ENCODE measurements around the gene TMEM222. TPM values are rescaled to one million over a fixed set of nuclear protein-coding genes. Genes with fewer than 3 reads are reported as not detected.
A peak's percentile ranks its signal among the peaks of the same experiment; 100 is the strongest.

The TMEM222 gene
- total RNA-seq, 1 experiment from 2014 or later: 38.3 TPM

DNA sequence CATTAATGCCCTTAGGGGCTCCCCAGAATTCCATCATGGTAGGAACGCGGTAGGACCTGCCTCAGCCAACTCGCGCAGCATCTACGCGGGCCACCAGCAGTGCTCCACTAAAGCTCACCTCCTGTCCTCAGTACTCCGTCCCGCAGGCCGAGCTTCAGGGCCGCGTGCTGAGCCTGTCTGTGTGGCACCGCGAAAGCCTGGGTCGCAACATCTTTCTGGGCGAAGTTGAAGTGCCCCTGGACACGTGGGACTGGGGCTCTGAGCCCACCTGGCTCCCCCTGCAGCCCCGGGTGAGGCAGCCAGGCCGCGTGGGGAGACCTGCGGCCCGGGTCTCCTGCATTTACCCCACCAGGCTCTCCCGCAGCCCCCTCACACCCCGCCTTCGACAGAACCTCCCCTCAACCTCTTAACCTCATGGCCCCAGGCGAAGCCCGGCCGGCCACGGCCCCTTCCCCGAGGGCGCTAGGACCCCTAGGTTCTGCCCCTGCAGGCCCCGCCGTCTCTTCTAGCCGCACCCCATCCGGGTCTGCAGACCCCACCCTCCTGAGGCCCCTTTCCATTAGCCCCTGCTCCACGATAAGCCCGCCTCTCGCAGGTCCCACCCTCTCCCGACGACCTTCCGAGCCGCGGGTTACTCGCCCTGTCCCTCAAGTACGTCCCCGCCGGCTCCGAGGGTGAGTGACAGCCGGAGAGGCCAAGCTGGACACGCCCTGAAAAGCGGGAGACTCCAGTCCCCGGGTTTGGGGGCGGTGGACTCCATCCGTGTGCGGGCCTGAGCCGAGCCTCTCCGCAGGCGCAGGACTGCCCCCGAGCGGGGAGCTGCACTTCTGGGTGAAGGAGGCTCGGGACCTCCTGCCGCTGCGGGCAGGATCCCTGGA, 28.9 kb downstream of the TMEM222 start:
- no peak overlapping the region for H3K27ac Mint-ChIP-seq (ENCODE audit: low read depth, unreplicated experiment)
- CTCF ChIA-PET: interaction anchor here (0.7 kb wide), 1 partner anchor 51 kb away, joined by 4 read pairs; no protein-coding TSS in a partner anchor
- intact Hi-C loops (cut with micrococcal nuclease): no loop called here
- H3K4me3 Mint-ChIP-seq (ENCODE audit: unreplicated experiment): no peak overlapping the region
- no peaks in the 10 kb centered on the region for H3K27me3 Mint-ChIP-seq (ENCODE audit: insufficient read depth, unreplicated experiment)
- no TSS peak for BruUV-seq (replicated peaks)
- no peak for DNase-seq (ENCODE audit: unreplicated experiment)
- TF ChIP-seq, protein P1, sequence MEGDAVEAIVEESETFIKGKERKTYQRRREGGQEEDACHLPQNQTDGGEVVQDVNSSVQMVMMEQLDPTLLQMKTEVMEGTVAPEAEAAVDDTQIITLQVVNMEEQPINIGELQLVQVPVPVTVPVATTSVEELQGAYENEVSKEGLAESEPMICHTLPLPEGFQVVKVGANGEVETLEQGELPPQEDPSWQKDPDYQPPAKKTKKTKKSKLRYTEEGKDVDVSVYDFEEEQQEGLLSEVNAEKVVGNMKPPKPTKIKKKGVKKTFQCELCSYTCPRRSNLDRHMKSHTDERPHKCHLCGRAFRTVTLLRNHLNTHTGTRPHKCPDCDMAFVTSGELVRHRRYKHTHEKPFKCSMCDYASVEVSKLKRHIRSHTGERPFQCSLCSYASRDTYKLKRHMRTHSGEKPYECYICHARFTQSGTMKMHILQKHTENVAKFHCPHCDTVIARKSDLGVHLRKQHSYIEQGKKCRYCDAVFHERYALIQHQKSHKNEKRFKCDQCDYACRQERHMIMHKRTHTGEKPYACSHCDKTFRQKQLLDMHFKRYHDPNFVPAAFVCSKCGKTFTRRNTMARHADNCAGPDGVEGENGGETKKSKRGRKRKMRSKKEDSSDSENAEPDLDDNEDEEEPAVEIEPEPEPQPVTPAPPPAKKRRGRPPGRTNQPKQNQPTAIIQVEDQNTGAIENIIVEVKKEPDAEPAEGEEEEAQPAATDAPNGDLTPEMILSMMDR (IDR thresholded peaks at IDR 0.05; ENCODE audit: unreplicated experiment): no peak
- H3K4me1 Mint-ChIP-seq (ENCODE audit: insufficient read depth, unreplicated experiment): peaks cover 18% of the 10 kb centered on the region
- H3K9me3 Mint-ChIP-seq (ENCODE audit: unreplicated experiment): no peaks in the 10 kb centered on the region
- POLR2A ChIA-PET: interaction anchor here (1.4 to 5.9 kb wide), 3 partner anchors 9 to 16 kb away, joined by 3 to 33 read pairs (median 27); partner anchors contain the start of genes MAP3K6 and SYTL1
- peaks cover 83% of the 10 kb centered on the region for H3K36me3 Mint-ChIP-seq (ENCODE audit: insufficient read depth, unreplicated experiment)

DNA sequence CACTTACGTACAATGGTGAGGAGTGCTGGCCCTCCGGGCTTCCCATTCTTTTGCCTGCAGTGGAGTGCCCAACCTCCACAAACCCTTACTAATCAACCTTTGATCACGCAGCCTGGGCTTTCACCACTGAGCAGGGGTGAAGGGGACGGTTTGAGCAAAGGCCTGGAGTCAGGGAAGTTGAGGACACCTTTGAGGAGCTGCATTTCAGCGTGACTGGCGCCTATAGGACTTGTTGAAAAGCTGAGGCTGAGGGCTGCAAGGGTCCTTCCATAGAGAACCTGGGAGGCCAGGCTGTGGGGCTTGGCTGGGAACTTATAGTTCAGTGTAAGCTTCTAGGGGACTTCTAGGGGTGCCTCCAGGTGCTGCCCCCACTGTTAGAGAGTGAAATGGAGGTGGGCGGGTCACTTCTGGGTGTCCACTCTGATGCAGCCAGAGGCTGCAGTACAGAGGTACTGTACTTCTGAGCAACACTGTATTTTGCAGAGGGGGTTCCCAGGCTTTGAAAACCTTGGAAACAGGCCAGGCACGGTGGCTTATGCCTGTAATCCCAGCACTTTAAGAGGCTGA, 29.7 kb downstream of the TMEM222 start:
- Mint-ChIP-seq H3K4me3 (ENCODE audit: unreplicated experiment) (no peak overlapping the region), H3K27ac (ENCODE audit: low read depth, unreplicated experiment) (no peak overlapping the region), H3K36me3 (ENCODE audit: insufficient read depth, unreplicated experiment) (peaks cover 84% of the 10 kb centered on the region), H3K9me3 (ENCODE audit: unreplicated experiment) (no peaks in the 10 kb centered on the region), H3K27me3 (ENCODE audit: insufficient read depth, unreplicated experiment) (no peaks in the 10 kb centered on the region), H3K4me1 (ENCODE audit: insufficient read depth, unreplicated experiment) (peaks cover 13% of the 10 kb centered on the region)
- TF ChIP-seq, protein P1 (IDR thresholded peaks at IDR 0.05; ENCODE audit: unreplicated experiment): no peak
- BruUV-seq (replicated peaks): no TSS peak
- ChIA-PET POLR2A (interaction anchor here (1.0 to 5.9 kb wide), 4 partner anchors 8 to 15 kb away, joined by 3 to 33 read pairs (median 16); partner anchors contain the start of genes MAP3K6 and SYTL1), CTCF (interaction anchor here (0.7 to 1.2 kb wide), 2 partner anchors 15 to 51 kb away, joined by 4 read pairs; partner anchors contain the start of gene MAP3K6)
- intact Hi-C loops (cut with micrococcal nuclease): no loop called here
- no peak for DNase-seq (ENCODE audit: unreplicated experiment)

DNA sequence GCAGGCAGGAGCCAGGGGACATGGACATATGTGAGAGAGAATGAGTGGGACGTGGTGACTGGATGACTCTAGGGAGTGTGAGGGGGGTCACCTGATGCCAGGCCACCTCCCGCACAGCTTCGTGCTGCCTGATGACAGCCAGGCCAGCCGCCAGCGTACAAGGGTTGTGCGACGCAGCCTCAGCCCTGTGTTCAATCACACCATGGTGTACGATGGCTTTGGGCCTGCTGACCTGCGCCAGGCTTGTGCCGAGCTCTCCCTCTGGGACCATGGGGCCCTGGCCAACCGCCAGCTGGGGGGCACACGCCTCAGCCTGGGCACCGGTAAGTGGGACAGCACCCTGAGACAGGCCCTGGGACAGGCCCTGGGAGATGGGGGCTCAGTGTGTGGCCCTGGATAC, 31.2 kb downstream of the TMEM222 start:
- TF ChIP-seq, protein P1 (IDR thresholded peaks at IDR 0.05; ENCODE audit: unreplicated experiment): no peak
- Mint-ChIP-seq H3K27me3 (ENCODE audit: insufficient read depth, unreplicated experiment) (no peaks in the 10 kb centered on the region), H3K36me3 (ENCODE audit: insufficient read depth, unreplicated experiment) (peaks cover 85% of the 10 kb centered on the region), H3K4me3 (ENCODE audit: unreplicated experiment) (no peak overlapping the region), H3K27ac (ENCODE audit: low read depth, unreplicated experiment) (peak overlapping the region; percentile 54), H3K9me3 (ENCODE audit: unreplicated experiment) (no peaks in the 10 kb centered on the region), H3K4me1 (ENCODE audit: insufficient read depth, unreplicated experiment) (peaks cover under 1% of the 10 kb centered on the region)
- DNase-seq (ENCODE audit: unreplicated experiment): no peak
- intact Hi-C loops (cut with micrococcal nuclease): no loop called here
- BruUV-seq (replicated peaks): no TSS peak
- ChIA-PET CTCF (interaction anchor here (0.6 to 2.0 kb wide), 4 partner anchors 13 to 246 kb away, joined by 3 to 12 read pairs (median 4); partner anchors contain the start of gene MAP3K6), POLR2A (interaction anchor here (0.9 to 5.9 kb wide), 4 partner anchors 9 to 53 kb away, joined by 5 to 33 read pairs (median 16); partner anchors contain the start of genes MAP3K6 and SYTL1)

DNA sequence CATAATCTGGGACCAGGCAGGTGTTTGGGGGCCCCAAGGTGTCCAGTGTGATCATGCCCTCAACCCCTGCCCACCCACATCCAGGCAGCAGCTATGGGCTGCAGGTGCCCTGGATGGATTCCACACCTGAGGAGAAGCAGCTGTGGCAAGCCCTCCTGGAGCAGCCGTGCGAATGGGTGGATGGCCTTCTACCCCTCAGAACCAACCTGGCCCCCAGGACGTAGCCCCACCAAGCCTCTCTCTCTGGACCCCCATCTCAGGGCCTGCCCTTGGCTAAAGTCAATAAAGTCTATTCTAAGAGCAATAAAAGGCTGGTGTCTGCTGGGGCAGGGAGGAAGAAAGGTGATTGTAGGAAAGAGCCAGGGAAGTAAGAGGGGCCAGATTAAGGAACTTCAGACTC, 31.7 kb downstream of the TMEM222 start:
- Mint-ChIP-seq H3K4me3 (ENCODE audit: unreplicated experiment) (no peak overlapping the region), H3K27ac (ENCODE audit: low read depth, unreplicated experiment) (peak overlapping the region; percentile 54), H3K4me1 (ENCODE audit: insufficient read depth, unreplicated experiment) (no peaks in the 10 kb centered on the region), H3K36me3 (ENCODE audit: insufficient read depth, unreplicated experiment) (peaks cover 81% of the 10 kb centered on the region), H3K27me3 (ENCODE audit: insufficient read depth, unreplicated experiment) (no peaks in the 10 kb centered on the region), H3K9me3 (ENCODE audit: unreplicated experiment) (no peaks in the 10 kb centered on the region)
- intact Hi-C loops (cut with micrococcal nuclease): no loop called here
- CTCF ChIA-PET: interaction anchor here (0.6 to 2.2 kb wide), 8 partner anchors 12 to 245 kb away, joined by 3 to 12 read pairs (median 4); partner anchors contain the start of genes MAP3K6 and SYTL1
- DNase-seq (ENCODE audit: unreplicated experiment): no peak
- TF ChIP-seq, protein P1 (IDR thresholded peaks at IDR 0.05; ENCODE audit: unreplicated experiment): no peak
- POLR2A ChIA-PET: interaction anchor here (0.9 to 5.9 kb wide), 4 partner anchors 10 to 53 kb away, joined by 5 to 33 read pairs (median 16); partner anchors contain the start of genes MAP3K6 and SYTL1
- no TSS peak for BruUV-seq (replicated peaks)
